D341Med (cell line): Measurements from ENCODE around the gene ANP32A.

Experiments used
- DNase-seq: peaks from one replicate; pipeline ENCODE4 v3.0.0; 2012; ENCODE audit warnings: low spot score

Gene ANP32A

GRCh38 chr15:68819495-68820294 lies 1.0 kb downstream of the ANP32A start:
- DNase-seq, result peak; percentile 73

- DNase-seq, result peak; percentile 65
These were observed 1.8 kb downstream of the ANP32A start for GRCh38 chr15:68818769-68819494.

- DNase-seq, result peak; percentile 84
These were observed 2.5 kb downstream of the ANP32A start for GRCh38 chr15:68818066-68818768.

GRCh38 chr15:68817304-68818065 lies 3.2 kb downstream of the ANP32A start:
- DNase-seq, result peak; percentile 68

- DNase-seq, result no peak
These were observed 3.8 kb downstream of the ANP32A start for GRCh38 chr15:68816795-68817303.

GRCh38 chr15:68816158-68816557 lies 4.5 kb downstream of the ANP32A start:
- DNase-seq, result no peak

- no peak for DNase-seq
These were observed 5.1 kb downstream of the ANP32A start for GRCh38 chr15:68815598-68815997.

- no peak for DNase-seq
These were observed 6.1 kb downstream of the ANP32A start for GRCh38 chr15:68814596-68814995.

- no peak for DNase-seq
These were observed 7.9 kb downstream of the ANP32A start for GRCh38 chr15:68812597-68813431.

GRCh38 chr15:68812069-68812468 lies 8.6 kb downstream of the ANP32A start:
- DNase-seq, result no peak

GRCh38 chr15:68809517-68809916 lies 11.2 kb downstream of the ANP32A start:
- no peak for DNase-seq

GRCh38 chr15:68808770-68809169 lies 11.9 kb downstream of the ANP32A start:
- no peak for DNase-seq

GRCh38 chr15:68808091-68808490 lies 12.6 kb downstream of the ANP32A start:
- DNase-seq, result no peak

GRCh38 chr15:68807249-68807648 lies 13.4 kb downstream of the ANP32A start:
- no peak for DNase-seq

GRCh38 chr15:68806220-68807060 lies 14.3 kb downstream of the ANP32A start:
- DNase-seq, result no peak

- no peak for DNase-seq
These were observed 18.3 kb downstream of the ANP32A start for GRCh38 chr15:68802373-68802772.

- no peak for DNase-seq
These were observed 19.0 kb downstream of the ANP32A start for GRCh38 chr15:68801572-68802148.

GRCh38 chr15:68800875-68801274 lies 19.8 kb downstream of the ANP32A start:
- DNase-seq, result no peak

- DNase-seq, result no peak
These were observed 22.2 kb downstream of the ANP32A start for GRCh38 chr15:68798346-68799094.
